Activated CD4-positive, alpha-beta T cell treated with anti-CD3 and anti-CD28 coated beads, Interleukin-2, amount 50 U/mL, for 4 hours (primary cell): ENCODE data around the gene INPP5D.

ENCODE experiments used
- DNase-seq, 2 experiments: peaks; one replicate each; pipeline ENCODE4 v3.0.0-alpha.2; 2020

Gene INPP5D

DNA sequence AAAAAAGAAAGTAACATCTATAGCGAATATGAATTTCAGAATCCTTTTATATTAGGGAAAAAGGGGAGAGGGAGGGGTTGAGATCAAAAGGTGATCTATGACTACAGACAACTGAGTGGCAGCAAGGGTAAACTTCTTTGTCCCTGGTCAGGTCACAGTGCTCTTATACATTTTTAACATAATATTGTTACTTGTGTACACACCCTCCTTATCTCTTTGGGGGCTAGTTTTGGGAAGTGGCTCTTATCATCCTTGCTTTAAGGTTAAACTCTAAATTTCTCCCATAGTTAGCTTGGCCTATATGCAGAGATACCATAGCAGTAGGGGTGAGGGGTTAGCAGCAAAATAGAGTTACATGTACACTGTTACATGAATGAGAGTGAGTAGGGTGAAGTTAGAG lies 159.7 kb downstream of the INPP5D start:
- no peak for DNase-seq

DNA sequence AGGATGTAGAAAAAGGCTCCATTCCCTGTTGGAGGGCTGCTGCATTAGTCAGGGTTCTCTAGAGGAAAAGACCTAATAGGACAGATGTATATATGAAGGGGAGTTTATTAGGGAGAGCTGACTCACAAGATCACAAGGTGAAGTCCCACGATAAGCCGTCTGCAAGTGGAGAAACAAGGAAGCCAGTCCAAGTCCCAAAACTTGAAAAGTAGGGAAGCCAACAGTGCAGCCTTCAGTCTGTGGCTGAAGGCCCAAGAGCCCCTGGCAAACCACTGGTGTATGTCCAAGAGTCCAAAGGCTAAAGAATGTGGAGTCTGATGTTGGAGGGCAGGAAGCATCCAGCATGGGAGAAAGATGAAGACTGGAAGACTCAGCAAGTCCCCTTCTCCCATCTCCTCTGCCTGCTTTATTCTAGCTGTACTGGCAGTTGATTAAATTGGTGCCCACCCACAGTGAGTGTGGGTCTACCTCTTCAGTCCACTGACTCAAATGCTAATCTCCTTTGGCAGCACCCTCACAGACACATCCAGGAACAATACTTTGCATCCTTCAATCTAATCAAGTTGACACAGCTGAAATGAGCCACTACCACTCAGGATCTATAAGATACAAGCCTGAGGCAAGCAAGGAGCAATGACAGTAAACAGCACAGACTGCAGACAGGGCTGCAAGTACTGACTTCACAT lies 161.4 kb downstream of the INPP5D start:
- DNase-seq, result no peak

DNA sequence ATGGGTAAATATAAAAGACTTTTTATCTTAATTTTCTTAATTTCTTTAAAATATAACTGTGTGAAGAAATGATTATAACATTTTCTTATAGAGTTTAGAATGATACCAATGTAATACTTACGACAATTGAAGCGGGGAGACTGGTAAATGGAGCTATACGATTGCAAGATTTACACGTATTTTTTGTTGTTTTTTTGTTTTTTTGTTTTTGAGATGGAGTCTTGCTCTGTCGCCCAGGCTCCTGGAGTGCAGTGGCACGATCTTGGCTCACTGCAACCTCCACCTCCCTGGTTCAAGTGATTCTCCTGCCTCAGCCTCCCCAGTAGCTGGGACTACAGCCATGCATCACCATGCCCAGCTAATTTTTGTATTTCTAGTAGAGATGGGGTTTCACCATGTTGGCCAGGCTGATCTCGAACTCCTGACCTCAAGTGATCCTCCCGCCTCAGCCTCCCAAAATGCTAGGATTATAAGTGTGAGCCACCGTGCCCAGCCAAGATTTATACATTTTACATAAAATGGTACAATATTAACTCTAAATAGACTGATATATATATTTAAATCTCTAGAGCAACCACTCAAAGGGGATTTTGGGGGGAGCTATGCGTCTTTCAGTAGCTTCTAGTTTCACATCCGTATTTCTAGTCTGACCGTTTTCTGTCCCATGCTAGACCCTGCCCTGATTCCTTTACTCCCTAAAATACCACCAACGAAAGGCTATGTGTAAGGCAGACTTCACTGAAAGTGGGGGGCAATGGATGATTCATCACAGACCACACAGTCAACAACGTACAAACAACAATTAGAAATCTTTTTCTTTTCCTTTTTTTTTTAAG lies 163.1 kb downstream of the INPP5D start:
- DNase-seq, result no peak

DNA sequence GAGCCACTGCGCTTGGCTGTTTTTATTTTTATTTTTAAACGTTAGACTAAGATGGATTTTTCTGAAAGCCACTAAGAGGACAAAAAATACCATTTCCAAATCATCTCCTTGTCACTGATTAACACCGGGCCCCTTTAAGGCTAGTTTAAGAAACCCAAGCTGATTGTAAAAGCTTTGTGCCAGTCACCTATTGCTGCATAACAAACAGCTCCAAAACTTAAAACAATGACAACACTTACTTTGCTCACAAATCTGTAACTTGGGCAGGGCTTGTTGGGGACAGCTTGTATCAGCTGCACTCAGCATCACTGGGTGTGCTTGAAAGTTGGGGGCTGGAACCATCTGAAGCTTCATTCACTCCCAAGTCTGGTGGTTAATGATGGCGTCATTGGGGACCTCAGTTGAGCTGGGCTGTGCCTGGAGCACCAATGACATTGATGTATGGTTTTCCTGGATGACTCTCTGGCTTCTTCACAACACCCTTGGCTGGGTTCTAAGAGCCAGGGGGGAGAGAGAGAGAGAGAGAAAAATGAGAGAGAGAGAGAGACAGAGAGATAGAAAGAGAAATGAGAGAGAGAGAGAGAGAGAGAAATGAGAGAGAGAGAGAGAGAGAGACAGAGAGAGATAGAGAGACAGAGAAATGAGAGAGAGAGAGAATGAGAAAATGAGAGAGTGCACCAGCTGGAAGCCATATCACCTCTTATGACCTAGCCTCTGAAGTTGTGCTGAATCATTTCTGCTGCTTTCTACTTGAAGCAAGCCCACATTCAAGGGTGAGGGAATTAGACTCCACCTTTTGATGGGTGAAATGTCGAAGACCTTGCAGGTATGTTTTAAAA lies 165.3 kb downstream of the INPP5D start:
- DNase-seq, result no peak

DNA sequence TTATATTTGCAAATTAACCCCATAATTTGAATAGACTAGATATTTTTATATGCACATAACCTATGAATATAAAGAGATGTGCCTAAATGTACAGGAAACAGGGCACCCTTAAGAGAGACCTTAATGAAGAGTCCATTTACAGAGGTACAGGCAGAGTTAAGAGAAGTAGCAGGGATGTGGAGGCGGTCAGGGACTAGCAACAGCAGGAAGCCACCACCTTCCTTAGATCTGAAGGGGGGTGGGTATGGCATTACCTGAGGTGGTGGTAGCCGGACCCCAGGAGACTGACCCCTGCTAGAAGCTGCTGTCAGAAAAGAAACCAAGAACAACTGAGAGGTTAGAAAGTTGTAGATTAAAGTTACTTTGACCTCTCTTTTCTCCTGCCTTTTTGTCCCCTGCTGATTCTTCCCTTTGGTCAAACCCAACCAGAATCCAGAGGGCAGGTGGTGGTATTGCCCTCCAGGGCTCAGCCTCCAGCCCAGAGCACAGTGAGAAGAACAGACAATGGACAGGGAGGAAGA lies 166.4 kb downstream of the INPP5D start:
- DNase-seq, result no peak

DNA sequence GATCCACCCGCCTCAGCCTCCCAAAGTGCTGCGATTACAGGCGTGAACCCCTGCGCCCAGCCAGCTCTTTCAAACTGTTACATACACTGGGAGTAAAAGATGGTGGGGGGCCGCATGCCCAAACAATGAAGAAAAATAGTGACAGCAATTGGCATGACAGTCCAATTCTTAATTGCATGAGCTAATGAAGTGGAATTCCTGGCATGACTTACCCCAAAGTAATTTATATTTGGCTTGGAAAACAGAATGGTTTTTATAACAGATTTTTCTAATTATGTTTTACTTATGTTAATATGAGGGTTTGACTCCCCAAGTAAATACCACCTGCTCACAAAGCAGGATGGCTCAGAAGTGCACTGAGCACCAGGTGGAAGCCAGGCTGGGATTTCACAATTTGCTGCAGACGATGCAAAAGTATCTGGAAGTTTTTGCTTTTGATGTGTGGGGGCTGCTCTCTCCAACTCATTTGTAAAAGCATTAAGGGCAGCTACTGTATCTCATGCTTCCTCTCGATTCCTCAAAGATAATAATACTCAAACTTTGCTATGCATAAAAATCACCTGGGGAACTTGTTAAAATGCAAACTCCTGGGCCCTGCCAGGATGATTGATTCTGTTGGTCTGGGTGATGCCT lies 167.3 kb downstream of the INPP5D start:
- no peak for DNase-seq

DNA sequence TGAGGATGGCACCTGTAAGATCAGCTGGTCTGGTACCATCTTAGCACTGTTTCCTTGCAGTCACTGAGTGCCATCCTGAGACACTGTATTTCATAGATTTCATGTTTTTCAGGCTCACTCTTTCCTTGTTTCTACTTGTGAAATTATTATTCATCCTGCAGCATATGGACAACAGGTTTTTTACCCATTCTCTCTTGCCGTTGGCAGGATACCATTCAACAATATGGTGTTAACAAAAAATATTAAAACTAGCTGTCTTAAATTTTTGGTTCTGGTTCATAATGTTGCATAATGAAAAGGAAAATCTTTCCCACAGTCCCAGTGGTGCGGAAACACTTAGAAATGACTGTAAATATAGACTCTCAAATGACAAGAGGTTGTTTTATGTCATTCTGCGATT lies 168.2 kb downstream of the INPP5D start:
- no peak for DNase-seq

DNA sequence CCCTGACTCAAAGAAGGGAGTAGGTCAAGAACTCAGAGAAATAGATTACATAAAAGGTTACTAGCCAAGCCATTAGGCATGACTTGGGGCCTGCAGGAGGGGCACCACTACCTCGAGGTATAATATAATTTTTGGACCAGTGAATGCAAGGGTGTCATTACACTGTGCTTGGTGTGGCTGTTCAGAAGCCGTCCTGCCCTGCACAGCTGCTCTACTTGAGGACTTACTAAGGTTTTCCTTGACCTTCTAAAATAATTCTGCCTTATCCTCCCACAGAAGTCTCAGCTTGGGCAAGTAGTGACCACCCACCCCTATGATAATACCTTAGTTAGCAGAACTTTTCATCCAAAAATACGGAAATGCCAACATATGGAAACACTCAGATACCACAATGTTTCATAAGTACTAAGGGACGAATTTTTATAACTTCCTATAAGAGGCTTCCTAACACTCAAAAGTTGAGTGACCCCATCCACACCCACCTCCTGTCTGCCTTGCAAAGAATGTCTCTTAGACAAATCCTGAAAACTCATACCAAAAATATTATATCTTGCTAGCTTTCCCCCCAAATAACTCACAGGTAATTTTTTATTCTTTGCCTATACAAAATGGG lies 173.6 kb downstream of the INPP5D start:
- no peak for DNase-seq

DNA sequence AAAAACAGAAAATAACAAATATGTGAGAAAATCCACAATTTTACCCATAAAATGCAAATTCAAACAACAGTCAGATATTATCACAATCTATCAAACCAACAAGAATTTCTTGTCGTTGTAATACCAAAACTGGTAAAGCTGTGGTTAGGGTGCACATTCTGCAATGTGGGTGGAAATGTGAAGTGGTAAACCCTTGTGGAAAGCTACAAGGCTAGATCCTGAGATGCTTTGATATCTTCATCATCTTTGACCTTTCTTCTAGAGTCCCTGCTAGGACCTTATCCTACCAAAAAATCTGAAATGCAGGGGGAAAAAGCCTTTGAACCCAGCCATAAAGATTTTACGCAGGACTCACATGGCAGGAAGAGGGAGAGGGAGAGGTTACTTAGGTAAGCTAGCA lies 174.1 kb downstream of the INPP5D start:
- DNase-seq, result no peak

DNA sequence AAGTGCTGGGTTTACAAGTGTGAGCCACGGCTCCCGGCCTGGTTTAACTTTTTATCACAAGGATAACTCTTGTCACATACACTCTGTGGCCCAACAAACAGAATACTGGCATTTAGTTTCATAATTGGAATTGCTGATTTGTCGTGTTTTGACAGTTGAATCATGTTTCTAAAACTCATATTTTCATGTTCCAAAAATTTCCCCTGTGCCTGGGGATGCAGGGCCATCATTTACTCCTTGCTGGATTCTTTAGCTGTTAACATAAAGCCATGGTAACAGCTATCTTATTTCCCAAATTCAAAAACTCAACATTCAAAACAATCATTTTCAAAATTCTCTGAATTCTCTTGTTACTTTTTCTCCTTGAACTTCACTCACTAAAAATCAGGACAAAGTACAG lies 174.9 kb downstream of the INPP5D start:
- DNase-seq, result no peak

DNA sequence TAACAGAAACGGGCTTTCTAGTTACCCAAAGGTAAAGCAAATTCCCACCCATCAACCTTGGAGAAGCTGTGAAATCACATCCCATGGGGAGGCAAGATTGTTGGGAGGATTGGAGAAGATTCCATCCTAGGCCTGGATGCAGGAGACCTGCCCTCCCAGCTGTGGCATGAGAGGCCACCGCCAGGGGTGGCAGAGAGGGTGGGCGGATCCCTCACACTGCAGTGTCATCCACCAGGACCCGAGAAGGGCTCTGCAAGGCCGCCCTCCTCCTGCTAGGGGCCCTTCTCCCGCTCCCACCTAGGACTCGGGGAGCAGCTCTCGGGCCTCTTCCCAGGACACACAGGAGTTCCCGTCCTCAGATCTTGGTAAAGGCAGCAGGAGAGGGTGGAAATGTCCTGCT lies 175.8 kb downstream of the INPP5D start:
- DNase-seq, result no peak

DNA sequence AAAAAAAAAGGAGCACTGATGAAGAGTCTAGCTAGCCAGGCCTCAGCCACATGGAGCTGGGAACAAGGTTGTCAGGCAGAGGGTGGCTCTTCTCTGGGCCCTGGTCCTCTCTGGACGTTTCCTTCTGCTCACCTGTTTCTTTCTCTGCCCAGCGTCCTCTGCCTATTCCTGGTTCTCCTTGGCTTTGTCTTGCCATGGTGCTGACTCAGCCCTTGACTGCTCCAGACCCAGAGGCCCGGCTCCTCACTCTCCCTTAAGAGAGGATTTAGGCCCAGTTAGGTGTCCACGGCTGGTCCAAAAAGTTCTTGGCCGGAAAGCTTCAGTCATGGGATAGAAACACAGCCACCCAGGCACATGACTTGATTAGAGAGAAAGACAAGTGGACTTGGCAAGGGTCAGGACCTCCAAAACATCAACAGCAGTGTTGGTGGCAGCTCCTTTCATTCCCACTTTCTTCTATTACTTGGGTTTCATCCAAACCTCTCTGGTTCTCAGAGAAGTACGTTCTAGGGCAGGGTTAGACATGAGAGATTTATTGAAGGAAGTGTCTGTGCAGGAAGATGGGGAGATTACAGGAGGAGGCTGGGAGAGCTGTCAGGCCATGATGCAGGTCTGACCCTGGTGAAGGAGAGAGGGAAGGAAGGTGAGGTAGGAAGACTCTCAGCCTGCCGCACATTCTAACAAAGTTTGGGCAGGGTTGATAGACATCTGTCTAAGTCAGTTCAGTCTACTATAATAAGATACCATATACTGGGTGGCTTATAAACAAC lies 176.9 kb downstream of the INPP5D start:
- DNase-seq, result no peak

DNA sequence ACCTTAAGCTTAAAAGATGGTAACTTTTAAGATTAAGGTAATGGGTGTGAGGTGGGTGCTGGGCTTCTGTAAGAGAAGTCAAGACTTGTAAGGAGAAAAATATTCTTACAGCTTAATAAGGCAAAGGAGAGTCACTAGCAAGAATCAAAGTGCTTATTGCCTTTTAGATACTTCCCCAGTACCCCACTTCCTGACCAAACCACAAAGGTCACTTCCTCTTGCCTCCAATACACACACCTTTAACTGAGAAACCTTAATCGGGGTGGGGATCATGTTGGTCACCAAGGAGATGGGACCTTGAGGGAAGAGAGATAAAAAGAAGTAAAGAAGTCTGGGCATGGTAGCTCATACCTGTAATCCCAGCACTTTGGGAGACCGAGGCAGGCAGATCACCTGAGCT lies 180.8 kb downstream of the INPP5D start:
- no peak for DNase-seq

DNA sequence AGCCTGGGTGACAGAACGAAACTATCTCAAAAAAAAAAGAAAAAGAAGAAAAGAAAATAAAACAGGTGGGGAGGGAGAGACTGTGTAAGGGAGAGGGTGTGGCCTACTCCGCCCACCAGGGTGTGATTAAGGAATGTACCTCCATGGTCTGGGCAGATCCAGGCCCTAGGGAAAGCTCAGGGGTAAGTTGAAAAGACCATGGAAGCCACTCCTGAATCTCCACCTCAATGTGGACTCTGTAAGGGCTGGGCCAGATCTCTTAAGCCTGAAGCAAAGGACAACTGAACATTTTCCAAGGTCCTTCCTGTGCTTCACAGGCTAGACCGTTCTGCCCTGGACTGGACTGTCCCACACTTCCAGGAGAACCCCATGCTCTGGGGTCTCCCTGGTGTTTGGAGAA lies 181.7 kb downstream of the INPP5D start:
- DNase-seq, result no peak

DNA sequence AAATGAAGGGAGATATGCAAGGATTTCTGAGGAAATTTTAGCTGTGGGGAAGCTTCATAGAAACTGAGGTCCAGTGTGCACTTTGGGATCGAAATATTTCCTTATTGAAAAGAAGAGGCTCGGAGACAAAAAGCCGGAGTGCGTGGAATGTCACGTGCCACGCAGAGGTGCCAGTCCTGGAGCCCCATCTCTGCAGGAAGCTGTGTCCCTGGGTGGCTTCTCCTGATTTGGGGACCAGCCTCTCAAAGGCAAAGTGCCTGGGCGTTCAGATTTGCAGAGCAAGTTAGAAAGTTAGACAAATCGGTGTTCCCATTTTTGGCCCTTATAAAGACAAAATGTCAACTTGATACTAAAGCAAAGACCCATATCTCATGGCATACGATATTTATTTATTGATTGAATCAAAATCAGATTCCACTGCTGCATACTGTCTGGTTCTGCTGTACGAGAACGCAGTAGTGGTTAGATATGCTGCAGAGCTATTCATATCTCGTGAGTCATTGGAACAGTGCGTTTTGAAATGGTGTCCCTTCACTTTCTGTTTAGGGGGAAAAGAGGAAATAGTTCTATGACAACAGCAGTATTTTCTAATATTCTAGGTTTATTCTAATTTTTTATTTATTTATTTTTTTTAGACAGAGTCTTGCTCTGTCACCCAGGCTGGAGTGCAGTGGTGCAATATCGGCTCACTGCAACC lies 182.2 kb downstream of the INPP5D start:
- DNase-seq, result no peak

DNA sequence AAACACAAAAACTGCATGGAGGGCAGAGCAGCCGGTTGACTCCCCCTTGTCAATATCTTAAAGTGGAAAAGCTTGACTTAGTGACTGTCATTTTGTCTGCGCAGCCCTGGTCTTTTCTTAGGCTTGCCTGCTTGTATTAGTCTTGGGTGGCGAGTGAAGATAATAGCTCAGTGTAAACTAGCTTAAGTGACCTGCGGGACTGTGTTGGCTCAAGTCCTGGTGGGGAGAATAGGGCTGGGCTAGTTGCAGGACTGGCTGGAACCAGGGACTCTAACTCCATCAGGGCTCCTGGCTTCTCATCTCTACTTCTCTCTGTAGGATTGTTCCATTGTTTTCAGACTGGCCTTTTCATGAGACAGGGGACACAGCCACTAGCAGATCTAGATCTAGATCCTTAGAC lies 183.2 kb downstream of the INPP5D start:
- no peak for DNase-seq

DNA sequence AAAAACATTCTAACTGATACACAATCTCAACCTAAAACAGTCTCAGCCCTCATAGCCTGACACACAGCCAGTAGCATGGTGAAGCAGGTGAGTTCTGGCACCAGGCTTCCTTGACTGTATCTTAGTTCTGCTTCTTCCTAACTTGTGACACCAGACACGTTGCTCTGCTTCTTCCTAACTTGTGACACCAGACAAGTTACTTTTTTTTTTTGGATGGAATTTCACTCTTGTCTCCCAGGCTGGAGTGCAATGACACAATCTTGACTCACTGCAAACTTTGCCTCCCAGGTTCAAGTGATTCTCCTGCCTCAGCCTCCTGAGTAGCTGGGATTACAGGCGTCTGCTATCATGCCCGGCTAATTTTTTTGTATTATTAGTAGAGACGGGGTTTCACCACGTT lies 184.7 kb downstream of the INPP5D start:
- no peak for DNase-seq

DNA sequence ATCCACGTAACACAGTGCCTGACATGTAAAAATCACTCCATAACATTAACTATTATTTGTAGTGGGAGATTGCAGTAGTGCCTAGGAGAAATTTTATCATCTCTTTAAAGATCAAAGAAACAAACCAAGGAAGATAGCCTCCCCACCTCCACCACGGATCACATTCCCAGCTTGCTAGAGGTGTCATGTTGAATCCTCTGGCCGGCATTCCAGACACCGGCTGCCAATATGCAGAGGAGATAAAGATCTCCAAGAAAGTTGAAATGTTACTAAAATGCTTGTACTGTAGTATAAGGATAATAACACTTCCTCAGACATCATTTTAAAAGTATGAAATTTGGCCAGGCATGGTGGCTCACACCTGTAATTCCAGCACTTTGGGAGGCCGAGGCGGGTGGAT lies 185.3 kb downstream of the INPP5D start:
- DNase-seq, result no peak

DNA sequence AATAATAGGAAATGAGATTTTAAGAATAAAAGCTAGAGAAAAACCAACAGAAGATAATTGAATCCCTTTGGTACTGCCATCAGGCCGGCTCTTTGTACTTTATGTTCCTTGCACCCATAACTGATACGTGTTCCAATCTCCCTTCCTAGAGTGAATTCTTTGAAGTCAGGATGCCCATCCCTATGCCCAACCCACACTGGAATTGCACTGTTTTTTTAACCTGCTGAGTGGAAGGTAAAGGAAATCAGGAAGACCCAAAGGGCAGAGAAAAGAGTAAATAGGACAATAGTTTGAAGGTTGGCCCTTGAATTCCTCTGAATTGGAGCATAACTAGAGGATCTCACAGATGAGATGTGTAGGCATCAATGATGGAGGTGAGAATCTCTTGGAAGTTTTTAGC lies 187.0 kb downstream of the INPP5D start:
- no peak for DNase-seq

DNA sequence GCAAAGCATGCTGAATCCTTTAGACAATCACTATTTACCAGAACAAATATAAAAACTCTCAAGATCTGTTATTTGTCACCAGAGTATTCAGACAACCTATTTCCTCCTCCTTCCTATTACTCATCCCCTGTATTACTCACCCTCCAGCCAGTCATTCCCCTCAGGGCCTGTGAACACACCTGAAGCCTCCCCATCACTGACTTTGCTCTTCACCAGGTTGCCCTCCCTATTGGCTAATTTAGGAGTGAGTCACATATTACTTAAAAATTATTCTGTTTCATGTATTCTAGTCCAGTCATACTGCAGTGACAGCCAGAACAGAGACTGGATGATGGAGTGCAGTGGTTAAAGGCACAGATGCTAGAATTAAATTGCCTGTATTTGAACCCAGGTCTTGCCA lies 187.6 kb downstream of the INPP5D start:
- DNase-seq, result peak; percentile 56 to 64

DNA sequence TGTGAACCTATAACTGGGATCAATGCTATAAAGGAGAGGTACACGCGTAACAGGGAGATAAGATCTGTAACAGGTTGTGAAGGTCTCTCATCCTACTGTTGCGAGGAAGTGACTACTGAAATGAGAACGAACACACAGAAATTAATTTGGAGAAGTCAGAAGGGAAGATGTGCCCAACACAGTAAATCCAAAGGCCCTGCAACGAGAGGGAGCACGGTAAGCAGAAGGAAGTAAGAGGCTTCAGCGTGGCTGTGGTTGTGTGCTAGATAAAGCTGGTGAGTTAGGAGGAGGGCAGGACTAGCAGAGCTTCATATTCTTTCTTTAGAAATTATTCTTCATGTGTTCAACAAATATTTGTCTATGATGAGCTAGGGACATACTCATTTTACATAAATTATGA lies 188.9 kb downstream of the INPP5D start:
- DNase-seq, result no peak
